ENCODE data around the gene LRRC10B.

LRRC10B gene

DNA sequence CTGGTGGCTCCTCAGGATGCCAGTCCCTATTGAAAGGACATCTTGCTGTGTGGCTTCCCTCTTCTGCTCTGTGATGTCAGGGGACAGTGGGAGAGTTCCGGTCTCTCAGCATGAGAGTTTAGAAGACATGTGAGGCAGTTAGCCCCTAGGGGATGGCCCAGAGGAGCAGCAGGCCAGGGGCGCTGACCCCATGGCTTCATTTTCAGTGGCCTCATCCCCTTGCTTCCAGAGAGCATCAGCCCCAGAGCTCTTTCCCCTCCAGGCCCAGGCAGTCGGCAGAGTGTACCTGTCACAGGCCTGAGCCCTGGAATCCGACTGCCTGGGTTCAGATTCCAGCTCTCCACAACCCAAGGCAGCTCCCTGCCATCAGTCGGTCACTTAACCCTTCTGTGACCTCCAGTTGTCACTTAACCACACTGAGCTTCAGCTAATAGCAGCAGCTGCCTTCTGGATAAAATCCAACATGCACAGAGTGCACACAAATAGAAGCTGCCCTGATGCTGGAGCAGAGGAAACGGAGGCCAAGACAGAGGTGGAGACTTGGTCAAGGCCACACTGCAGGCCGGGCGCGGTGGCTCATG, 14.1 kb upstream of the LRRC10B start:
- in situ Hi-C loops (cut with MboI; ENCODE audit: low sequenced_read_pairs, unreplicated experiment): no loop called here
- no peak for TF ChIP-seq CTCF (IDR thresholded peaks at IDR 0.05; ENCODE audit: borderline replicate concordance, control extremely low read depth, extremely low read depth, insufficient read depth, missing control alignments)
- DNase-seq (ENCODE audit: low spot score): no peak

GRCh38 chr11:61495801-61496601, 12.5 kb upstream of the LRRC10B start:
- no peak for DNase-seq (ENCODE audit: low spot score)
- TF ChIP-seq CTCF (IDR thresholded peaks at IDR 0.05; ENCODE audit: borderline replicate concordance, control extremely low read depth, extremely low read depth, insufficient read depth, missing control alignments): no peak
- in situ Hi-C loops (cut with MboI; ENCODE audit: low sequenced_read_pairs, unreplicated experiment): no loop called here

DNA sequence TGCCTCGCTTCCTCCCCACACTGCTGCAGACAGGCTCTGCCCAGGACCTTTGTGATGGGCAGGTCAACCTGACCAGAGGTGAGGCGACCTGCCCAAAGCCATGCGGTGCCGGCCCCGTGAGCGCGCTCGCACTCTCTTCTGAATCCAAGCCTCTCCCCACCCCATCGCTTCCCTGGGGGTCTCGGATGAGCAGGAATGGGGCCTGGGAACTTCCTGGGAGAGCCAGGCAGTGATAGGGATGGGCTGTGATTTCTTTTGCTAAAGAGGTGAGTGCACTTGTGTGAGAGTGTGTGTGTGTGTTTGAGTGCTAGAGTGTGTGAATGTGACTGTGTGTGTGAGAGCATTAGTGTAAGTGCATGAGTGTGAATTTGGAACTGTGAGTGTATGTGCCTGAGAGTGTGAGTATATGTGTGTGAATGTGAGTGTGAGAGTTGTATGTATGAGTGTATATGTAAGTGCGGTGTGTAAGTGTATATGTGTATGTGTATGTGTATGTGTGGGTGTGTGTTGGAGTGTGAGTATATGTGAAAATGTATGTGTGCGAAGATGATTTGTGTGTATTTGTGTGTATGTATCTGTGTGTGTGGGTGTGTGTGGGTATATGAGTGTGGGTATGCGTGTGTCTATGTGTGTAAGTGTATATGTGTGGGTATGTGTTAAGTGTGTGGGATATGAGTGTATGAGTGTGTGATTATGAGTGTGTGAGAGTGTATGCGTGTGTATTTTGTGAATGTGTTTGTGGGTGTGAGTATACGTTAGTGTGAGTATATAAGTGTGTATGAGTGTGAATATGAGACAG, 11.7 kb upstream of the LRRC10B start:
- DNase-seq (ENCODE audit: low spot score): no peak
- in situ Hi-C loops (cut with MboI; ENCODE audit: low sequenced_read_pairs, unreplicated experiment): no loop called here
- no peak for TF ChIP-seq CTCF (IDR thresholded peaks at IDR 0.05; ENCODE audit: borderline replicate concordance, control extremely low read depth, extremely low read depth, insufficient read depth, missing control alignments)

DNA sequence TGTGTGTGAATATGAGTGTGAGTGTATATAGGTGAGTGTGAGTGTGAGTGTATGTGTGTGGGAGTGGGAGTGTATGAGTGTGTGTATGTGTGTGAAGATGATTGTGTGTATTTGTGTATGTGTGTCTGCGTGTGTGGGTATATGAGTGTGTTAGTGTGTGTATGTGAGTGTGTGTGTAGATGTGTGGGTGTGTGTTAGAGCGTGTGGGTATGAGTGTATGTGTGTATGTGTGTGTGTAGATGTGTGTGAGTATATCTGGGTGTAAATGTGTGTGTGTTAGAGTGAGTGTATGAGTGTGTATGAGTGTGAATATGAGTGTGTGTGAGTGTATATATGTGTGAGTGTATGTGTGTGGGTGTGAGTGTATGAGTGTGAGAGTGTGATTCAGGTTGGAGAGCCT, 11.1 kb upstream of the LRRC10B start:
- no peak for TF ChIP-seq CTCF (IDR thresholded peaks at IDR 0.05; ENCODE audit: borderline replicate concordance, control extremely low read depth, extremely low read depth, insufficient read depth, missing control alignments)
- no peak for DNase-seq (ENCODE audit: low spot score)
- in situ Hi-C loops (cut with MboI; ENCODE audit: low sequenced_read_pairs, unreplicated experiment): no loop called here

GRCh38 chr11:61497876-61498275, 10.7 kb upstream of the LRRC10B start:
- DNase-seq (ENCODE audit: low spot score): no peak
- in situ Hi-C loops (cut with MboI; ENCODE audit: low sequenced_read_pairs, unreplicated experiment): no loop called here
- TF ChIP-seq CTCF (IDR thresholded peaks at IDR 0.05; ENCODE audit: borderline replicate concordance, control extremely low read depth, extremely low read depth, insufficient read depth, missing control alignments): no peak

DNA sequence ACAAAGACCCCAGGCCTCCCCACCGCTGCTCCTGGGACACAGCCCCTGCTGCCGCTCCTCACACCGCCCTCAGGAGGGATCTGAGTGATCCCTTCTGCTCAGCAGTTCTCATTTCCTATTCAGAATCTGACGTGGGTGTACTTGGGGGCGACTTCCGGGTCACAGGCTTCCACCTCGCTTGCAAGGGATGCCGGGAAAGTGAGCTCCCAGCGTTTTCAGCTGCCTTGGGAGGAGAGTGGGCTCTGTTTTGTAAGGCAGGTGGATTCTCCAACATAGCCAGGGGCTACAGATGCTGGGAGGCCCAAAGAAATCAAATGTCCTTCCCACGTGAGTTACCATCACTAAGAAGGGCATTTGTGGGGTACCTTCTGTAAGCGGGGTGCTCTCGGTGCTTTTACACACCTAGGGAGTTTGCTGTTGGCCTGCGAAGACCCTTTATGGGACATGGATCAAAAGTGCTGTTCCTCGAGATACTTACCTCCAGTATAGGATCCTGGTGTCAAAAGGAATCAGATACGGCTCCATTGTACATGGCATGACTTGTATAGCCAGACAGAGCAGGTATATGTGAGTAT, 9.7 kb upstream of the LRRC10B start:
- in situ Hi-C loops (cut with MboI; ENCODE audit: low sequenced_read_pairs, unreplicated experiment): no loop called here
- no peak for DNase-seq (ENCODE audit: low spot score)
- TF ChIP-seq CTCF (IDR thresholded peaks at IDR 0.05; ENCODE audit: borderline replicate concordance, control extremely low read depth, extremely low read depth, insufficient read depth, missing control alignments): no peak
